Ishikawa (cell line): ENCODE results near the gene NT5DC4.

Experiments
- CEBPB ChIP-seq: IDR thresholded peaks from 2 replicates; pipeline ENCODE4 v1.6.1; 2012
- CREB1 ChIP-seq: IDR thresholded peaks from 2 replicates; pipeline ENCODE4 v1.6.1; 2012; ENCODE audit warnings: low read depth
- EGR1 ChIP-seq: IDR thresholded peaks from 2 replicates; pipeline ENCODE4 v1.6.1; 2012
- EP300 ChIP-seq: IDR thresholded peaks from 2 replicates; pipeline ENCODE4 v1.6.1; 2012; ENCODE audit warnings: borderline replicate concordance
- FOXM1 ChIP-seq: IDR thresholded peaks from 2 replicates; pipeline ENCODE4 v1.6.1; 2012; ENCODE audit warnings: low read depth, borderline replicate concordance
- MAX ChIP-seq: IDR thresholded peaks from 2 replicates; pipeline ENCODE4 v1.6.1; 2012
- NFIC ChIP-seq: IDR thresholded peaks from 2 replicates; pipeline ENCODE4 v1.6.1; 2012
- RAD21 ChIP-seq: IDR thresholded peaks from 2 replicates; pipeline ENCODE4 v1.6.1; 2012; ENCODE audit warnings: low read depth
- REST ChIP-seq: IDR thresholded peaks from 2 replicates; pipeline ENCODE4 v1.6.1; 2012; ENCODE audit warnings: low read depth, mild to moderate bottlenecking
- TAF1 ChIP-seq: IDR thresholded peaks from 2 replicates; pipeline ENCODE4 v1.6.1; 2012; ENCODE audit warnings: low read depth, mild to moderate bottlenecking
- TCF12 ChIP-seq: IDR thresholded peaks from 2 replicates; pipeline ENCODE4 v1.6.1; 2012; ENCODE audit warnings: low read depth
- TEAD4 ChIP-seq: IDR thresholded peaks from 2 replicates; pipeline ENCODE4 v1.6.1; 2012
- USF1 ChIP-seq: IDR thresholded peaks from 2 replicates; pipeline ENCODE4 v1.6.1; 2012
- YY1 ChIP-seq: IDR thresholded peaks from 2 replicates; pipeline ENCODE4 v1.6.1; 2012; ENCODE audit warnings: low read depth
- ZBTB7A ChIP-seq: IDR thresholded peaks from 2 replicates; pipeline ENCODE4 v1.6.1; 2012; ENCODE audit warnings: low read depth

Gene NT5DC4

DNA sequence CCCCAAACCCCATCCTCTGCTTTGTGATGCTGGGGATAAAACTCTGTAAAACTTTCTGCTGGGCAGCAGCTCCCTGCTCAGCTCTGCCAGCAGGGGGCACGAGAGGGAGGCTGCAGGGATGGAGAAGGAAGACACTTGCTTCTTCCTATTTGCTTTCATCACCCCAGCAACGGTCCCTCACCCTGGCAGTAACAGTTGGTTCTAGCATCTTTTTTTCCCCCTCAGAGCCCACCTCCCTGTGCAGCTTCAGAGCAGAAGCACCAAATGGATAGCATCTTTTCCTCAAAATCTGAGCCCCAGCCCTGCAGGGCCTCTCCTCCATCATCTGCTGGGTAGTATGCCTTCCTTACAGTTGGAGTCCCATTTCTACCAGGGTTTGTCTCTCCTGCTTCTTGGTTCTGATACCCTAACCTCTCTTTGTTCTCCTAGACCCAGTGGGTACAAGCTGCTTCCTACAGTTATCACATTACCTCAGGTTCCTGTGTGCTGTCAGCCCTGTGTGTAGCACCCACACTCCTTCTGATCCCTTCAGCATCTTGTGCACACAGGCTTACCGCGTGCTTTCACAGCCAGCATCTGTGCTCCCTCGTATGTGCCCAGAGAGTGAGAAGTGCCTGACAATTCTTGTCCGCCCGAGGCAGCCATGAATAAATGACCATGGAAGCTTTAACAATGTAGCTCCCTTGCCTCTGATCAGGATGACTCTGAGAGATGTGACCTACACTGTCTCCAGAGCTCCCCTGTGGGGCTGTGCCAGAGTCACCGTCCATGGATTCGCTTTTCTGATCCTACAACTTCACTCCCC, 29.1 kb downstream of the NT5DC4 start:
- TF ChIP-seq NFIC = no peak
- no peak for TF ChIP-seq EGR1
- peak; percentile 80 for TF ChIP-seq RAD21

- no peak for TF ChIP-seq FOXM1
- no peak for TF ChIP-seq MAX
- TF ChIP-seq ZBTB7A = no peak
- no peak for TF ChIP-seq USF1
- no peak for TF ChIP-seq REST
- no peak for TF ChIP-seq EGR1
- no peak for TF ChIP-seq EP300
- no peak for TF ChIP-seq CEBPB
- TF ChIP-seq YY1 = no peak
- no peak for TF ChIP-seq TCF12
- TF ChIP-seq NFIC = no peak
- TF ChIP-seq RAD21 = no peak
Observed at GRCh38 chr2:112750560-112750843, 29.7 kb downstream of the NT5DC4 start.

DNA sequence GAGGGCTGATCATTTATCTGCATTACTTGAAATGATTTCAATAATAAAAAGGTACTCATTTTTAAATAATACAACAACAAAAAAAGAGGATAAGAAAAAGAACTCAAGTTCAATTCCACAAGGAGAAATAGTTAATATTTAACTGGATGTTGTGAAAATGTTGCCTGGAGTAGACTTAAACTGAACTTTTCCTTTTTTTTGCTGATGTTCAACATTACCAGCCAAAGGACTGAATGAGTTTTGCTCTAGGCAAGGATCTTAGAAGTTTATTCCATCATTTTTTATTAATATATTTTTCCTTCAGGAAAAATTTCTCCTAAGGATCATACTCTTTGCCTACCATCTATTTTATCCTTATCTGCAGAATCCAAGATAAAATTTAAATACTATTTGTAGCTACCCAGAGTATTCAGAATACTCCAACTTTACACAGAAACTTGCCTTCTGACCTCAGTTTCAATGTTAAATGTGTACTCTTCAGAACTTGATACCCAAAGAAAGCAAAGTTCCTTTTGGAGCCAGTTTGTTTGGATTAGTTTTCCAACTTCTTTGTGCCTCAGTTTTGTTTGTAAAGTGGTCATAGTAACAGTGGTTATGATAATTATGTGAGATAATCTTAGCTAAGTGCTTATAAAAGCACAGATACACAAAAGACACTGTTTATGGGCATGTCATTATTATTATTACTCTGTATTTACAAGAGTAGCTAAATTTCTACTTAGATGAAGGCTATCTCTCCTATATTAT, 30.8 kb downstream of the NT5DC4 start:
- no peak for TF ChIP-seq EGR1
- TF ChIP-seq TEAD4 = no peak
- no peak for TF ChIP-seq TAF1

- no peak for TF ChIP-seq NFIC
- no peak for TF ChIP-seq YY1
- TF ChIP-seq EP300 = no peak
- no peak for TF ChIP-seq ZBTB7A
- no peak for TF ChIP-seq TAF1
- TF ChIP-seq RAD21 = no peak
- TF ChIP-seq TCF12 = no peak
- no peak for TF ChIP-seq EGR1
Observed at GRCh38 chr2:112752667-112753066, 31.8 kb downstream of the NT5DC4 start.

GRCh38 chr2:112754564-112754963, 33.7 kb downstream of the NT5DC4 start:
- TF ChIP-seq ZBTB7A (no peak), CEBPB (no peak), FOXM1 (no peak), EP300 (no peak), RAD21 (no peak), CREB1 (no peak), USF1 (no peak), TCF12 (no peak), TAF1 (no peak), YY1 (no peak), REST (no peak), MAX (no peak), NFIC (no peak), TEAD4 (no peak), EGR1 (no peak)

DNA sequence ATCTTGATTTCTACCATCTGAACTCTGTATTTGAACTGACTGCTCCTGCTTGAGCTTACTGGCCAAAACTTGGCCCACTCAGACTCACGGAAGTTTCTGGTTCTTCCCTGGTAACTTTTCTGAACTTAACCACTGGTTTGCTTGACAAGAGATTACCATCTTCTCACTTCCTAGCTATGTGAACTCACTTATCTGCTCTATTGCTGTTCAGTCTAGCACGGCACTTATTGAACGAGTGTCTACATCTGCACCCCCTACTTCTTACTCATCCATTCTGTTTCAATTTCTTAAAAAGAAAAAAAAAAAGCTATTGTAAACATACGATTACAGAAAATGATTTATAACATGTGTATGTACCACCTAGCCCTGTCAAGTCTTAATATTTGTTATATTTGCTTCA, 34.6 kb downstream of the NT5DC4 start:
- TF ChIP-seq USF1 = no peak
- TF ChIP-seq YY1 = no peak
- TF ChIP-seq NFIC = no peak
- no peak for TF ChIP-seq RAD21
- no peak for TF ChIP-seq EGR1
- no peak for TF ChIP-seq FOXM1
- no peak for TF ChIP-seq MAX
- TF ChIP-seq TCF12 = no peak
- no peak for TF ChIP-seq EP300
- no peak for TF ChIP-seq TAF1
- TF ChIP-seq CEBPB = no peak
- TF ChIP-seq TEAD4 = no peak
- no peak for TF ChIP-seq REST
- no peak for TF ChIP-seq CREB1
